Ureter (tissue), 1 donor: ENCODE results near the gene LSAMP. TPM values are rescaled to one million over a fixed set of nuclear protein-coding genes. Genes with fewer than 3 reads are reported as not detected.

ENCODE experiments used
- DNase-seq: peaks from one replicate; pipeline ENCODE4 v3.0.0-alpha.2; 2020; ENCODE audit warnings: low spot score
- total RNA-seq: library from RNA; stranded (reverse); gene quantifications from one replicate; pipeline ENCODE4 v1.2.4, GENCODE V29; 2023
- donor health status: DM: yes; HTN: yes; CAD: no.

LSAMP gene
- total RNA-seq, 1 donor from 2014 or later = 7.3 TPM

DNA sequence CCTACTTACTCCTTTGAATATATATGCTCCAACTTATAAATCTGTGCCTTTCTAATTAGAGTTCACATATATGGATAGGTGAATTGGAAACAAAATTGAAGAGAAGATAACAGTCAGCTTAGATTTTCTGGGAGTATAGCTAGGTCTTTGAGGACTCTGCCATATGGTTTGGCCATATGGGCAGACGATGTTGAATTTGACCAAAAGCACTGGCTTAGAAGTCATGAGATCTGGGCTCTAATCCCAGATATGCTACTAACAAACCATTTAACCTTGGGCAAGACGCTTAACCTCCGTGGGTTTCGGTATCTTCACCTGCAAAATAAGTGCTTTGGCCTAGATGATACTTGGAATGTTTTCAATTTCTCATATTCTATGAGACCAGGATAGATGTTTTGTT lies 154.1 kb downstream of the LSAMP start:
- DNase-seq = no peak

DNA sequence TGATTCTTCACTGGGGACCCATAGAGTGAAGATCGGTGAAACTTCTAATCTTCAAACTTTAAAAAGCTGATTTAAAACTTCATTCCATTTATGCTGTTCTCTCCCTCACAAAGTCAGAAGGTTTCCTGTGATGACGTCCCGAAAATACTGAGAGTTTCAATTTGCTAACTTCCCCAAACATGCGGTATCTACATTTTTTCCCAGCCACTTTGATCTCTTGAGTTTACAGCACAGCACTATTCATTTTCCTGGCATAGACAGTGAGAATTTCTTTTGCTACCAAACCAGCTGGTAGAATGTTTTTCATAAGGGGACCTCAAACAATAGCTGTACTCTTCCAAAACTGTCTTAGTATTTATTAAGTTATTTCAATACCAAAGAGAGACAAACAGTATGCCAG lies 156.8 kb downstream of the LSAMP start:
- DNase-seq = no peak

DNA sequence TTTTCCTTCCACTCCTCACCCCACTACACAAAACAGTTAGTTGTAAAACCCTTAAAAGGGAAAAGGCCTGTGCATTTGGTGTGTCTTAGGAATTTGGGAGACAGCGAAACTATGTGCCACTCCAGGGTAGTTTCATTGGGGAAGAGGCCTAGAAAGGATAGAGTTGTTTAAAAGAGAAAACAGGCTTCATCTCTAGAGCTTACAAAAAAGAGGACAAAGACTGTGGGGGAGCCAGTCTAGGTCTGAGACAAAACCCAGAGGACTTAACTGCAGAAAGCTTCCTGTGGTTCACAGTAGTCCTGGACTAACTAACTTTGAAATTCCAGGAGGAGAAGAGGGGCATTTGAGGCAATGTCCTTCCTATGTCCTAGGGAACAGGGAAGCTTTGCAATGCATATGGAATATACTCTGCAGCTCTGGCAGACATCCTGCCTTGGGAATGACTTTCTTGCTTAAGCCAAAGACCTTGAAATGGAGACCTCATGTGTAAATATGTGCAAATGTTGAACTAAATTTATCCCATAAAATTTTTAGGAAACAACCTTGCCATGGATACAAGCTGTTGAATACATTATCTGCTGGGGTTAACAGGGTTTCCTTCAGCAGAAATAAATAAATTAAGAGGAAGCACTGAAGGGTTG lies 159.4 kb downstream of the LSAMP start:
- no peak for DNase-seq

DNA sequence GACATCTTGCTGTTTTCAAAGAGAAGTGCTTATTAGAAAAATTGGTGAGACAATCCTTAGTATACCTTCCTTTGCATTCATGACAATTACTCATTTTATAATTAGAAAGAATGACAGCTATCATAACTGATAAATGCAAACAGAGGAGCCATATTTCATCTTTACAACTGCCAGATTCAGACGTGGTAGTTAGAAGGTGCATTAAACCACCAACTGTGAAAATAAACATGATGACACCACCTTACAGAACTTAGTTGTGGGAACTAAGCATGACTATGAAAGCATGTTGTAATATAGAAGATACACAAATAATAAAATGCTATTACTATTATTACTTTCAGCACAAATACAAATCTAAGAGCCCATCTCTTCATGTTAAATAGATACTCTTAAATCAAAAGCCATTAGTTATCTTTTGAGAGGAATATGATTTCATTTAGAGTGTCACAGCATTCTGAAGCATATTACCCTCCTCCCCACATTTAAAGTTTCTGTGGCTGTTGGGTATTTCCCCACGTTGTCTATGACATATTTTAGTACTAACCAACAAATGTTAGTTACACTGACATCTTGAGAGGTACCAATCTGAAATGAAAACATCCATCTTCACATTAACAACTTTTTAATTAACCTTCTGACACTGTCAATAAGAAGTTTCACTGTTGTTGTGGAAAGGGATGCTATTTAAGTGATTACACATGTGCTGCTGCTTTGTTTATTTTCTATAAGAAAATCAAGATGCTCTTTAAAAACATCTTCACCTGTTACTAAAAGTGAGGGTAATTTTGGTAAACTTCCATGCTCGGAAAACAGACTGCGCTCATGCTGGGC lies 163.8 kb downstream of the LSAMP start:
- DNase-seq = no peak

DNA sequence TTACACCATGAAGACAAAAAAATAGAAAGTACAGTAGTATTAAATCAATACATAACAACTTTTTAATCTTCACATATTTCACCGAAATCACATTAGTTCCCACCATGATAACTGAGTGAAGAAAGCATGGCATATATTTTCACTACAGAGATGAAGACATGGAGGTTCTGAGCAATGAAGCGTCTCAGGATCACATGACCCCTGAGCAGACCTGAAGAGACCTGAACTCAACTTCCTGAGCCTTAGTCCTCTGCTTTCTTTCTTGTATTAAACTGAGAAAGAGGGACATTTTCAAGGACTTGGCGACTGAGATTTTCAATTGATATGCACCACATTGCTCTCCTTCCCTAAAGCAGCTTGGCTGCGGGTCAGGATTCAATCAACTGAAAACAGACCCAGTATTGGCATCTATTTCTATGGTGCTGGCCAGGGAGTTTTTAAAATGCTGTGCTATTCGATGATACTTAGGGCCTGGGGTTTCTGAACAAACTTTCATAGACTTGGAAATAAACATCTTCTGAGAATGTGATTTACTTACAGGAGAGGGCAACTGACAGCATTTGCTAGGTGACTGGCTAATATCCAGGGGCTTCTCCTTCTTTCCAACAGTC lies 165.1 kb downstream of the LSAMP start:
- DNase-seq = no peak

DNA sequence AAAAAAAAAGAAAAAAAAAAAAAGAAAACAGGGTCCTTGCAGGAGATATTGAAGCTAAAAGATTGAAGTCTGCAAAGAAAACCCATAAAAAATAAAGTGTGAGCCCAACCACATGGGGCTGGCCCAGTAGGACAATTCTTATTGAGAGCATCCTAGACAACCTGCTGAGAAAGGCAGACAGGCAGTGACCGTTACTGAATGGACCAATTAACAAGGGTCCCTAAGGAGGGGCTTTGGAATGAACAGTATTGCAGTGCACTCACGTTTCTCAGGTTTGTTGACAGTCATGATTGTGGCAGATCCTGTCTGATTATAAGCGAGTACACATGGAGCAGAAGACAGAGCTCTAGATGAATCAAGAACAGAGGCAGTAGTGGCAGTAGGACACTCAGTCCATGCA lies 168.6 kb downstream of the LSAMP start:
- DNase-seq = no peak

DNA sequence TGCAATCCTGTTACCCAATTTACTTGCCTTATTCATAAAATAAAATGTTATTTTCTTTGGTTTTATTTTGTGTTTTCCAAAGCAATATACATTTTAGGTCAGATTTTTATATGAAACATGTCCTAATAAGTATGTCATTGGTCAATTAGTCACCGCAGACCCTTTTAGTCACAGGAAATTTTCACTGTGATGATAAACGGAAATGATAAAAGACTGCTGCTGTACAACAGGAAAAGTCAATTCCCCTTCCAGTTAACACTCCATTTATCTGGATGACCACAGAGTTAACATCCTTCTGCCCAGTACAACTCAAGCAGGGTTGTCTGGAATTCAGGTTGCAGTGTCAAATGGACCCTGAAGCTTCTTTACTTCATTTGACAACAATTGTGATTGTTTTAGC lies 175.2 kb downstream of the LSAMP start:
- no peak for DNase-seq

DNA sequence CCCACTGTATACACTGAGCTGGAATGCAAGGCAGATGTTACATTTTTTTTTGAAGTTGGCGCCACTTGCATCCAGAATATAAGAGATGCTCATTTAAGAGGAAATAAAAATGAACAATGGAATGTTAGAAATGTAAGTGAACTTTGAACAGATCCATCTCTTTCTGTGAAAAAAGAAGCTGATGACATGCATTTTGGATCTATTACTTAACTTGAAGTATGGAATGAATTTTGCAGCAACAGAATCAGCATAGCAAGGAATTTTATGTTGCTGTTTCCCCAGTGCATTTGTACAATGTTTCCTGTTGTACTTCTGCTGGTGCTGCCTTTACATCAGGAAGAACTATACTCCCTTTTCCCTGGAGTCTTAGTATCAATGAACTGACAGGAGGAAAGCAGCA lies 178.2 kb downstream of the LSAMP start:
- DNase-seq = no peak

DNA sequence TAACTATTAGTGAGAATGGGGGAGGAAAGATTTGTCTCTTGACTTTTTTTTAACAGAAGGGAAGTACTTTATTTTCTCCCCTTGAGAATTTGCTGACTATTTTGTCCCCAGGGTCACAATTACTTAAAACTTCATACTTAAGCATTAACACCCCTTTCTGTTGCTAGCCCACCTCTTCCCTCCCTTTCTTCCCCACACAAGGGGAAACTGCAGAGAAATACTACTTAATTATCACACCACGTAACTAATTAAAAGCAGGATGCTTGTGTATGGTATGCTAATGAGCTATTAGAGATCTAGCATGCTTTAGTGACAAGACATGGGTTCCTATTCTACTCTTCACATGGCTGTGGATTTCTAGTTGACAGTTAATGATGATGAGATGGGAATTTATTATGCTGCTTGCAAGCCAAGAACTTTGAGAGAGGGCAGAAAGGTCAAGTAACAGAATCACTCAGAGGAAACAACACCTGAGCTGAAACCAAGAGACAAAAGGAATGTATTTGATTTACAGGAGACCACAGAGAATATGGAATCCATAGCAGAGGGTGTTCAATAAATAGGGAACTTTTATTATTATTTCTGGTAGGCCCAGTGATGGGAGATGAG lies 179.2 kb downstream of the LSAMP start:
- DNase-seq = no peak

DNA sequence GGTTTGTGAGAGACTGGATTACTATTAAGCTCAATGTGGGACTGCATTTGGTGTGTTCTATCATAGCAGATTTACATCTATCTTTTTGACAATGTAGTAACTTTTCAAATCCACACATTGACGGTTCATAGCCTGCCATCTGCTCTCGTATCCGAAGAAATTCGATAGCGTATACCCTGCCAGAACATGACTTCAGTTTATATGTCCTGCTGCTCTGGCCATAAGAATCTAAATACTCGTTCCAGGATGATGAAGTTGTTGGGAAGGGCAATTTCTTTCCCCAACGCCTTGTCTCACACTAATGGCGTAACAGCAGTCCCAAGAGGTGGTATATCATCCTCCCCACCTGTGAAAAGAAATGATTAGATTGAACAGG lies 180.0 kb downstream of the LSAMP start:
- no peak for DNase-seq

DNA sequence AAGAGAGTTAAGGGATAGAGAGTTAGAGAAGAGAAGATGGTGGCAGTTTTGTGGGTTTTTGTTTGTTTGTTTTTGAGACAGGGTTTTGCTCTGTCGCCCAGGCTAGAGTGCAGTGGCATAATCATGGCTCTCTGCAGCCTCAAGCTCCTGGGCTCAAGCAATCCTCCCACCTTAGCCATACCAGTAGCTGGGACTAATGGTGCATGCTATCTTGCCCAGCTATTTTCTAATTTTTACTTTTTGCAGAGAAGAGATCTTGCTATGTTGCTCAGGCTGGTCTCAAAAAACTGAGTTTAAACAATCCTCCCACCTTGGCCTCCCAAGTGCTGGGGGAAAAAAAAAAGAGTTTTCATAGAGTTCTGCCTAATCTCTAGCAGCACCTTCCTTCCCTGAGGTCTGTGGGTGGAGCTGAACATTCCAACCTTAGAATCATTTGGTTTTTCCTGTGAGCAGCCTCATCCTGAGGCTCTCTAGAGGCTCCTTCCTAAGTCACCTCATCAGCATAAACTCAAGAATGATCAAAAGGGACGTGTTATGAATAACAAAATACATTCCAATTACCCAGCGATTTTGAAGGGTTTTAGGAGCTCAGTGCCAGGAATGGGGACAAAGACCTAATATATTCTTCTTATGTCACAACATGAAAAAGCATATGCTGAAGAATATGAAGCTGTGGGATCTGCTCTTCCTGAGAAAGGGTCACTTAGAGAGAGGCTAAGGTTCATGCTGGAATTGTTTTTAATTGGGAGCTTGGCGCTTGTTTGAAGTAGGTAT lies 180.6 kb downstream of the LSAMP start:
- no peak for DNase-seq

DNA sequence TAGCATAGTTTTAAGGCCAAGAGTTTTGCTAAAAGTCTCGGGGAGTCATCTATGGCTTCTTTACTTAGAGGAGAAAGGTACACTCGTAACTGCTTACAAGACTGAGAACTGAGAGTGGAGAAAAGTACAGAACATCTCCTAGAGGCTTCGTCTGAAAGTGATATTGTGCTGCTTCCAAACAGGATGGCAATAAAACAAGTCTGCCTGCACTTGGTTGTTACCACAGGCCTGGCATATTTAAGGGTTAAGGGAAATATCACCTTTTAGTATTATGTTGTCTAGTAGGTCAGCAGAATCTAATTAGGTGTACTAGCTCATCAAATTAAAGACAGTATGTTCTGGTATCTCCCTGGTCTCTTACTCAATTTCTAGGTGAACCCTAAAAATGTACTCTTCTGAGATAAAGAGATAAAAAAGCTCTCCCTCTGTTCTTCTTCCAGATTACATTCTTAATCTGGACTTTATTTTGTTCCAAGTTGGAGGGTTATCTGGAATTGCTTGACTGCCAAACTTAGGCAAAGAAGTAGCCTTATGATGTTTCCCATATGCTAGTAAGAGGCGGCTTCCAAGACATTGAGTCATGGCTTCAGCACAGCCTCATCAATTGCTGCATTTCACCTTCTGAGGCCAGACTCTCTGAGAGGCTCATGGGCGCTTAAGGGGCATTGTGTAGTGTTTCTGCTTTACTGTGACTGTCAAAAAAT lies 181.3 kb downstream of the LSAMP start:
- no peak for DNase-seq

DNA sequence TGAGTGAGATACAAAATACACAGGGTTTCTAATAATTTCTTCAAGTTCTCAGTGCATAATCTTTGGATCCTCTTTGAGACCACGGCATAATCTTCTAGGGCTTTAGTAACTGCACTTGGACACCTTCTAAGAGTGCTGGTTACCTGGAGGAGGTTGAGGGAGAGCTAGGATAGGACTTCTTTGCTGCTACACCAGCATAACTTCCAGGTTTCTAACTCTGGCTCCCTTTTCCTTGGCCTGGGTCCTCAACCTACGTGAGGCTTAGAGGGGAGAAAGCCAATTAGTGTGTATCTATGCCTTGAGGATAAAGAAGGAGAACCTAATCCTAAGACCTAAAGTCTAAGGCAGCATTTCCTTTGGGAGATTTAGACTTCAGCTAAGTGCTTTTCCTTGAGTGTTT lies 184.8 kb downstream of the LSAMP start:
- no peak for DNase-seq

DNA sequence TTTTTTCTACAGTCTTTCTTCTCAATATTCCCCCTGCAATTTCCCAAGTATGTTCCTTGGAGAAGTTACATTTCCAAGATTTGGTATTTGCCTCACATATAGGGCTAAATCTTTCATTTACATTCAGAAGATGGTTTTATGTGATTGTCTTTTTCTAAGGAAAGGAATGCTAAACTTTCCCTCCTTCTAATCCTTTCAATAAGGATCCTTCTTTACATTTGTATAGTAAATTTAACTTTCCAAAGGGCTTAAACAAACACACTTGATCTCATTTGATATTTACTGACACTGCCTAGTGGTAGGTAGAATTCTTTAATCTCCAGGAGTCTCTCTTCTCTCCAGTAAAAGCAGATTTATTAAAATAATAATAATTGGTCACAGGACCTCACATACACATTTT lies 185.3 kb downstream of the LSAMP start:
- DNase-seq = no peak

DNA sequence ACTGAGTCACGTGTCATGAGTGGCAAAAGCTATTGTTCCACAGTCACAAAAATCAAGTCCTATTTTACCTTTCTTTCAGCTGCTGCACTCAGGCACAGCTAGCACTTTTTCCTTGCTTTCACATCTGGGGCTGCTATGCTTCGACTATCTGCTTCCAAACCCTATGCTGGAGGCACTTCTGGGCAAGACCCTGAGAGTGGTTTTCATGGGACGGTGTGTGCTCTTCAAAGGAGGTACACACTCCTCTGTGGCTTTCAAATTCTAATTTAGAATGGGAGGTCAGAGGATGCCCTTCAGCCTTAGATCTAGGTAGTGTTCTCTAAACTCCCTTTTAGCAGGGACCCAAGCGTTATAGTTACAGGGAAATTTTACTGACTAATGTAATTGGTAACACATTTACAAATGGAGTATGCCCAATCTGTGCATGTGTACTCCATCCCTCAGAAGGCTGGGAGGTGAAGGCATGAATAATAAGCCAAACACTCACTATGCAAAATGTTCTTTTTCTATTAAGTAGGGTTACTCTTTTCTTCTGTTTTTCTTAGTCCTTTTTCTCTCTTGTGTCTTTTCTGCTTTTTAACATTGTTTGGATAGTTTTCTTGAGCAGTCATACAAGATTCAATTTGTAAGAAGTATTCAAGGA lies 188.3 kb downstream of the LSAMP start:
- DNase-seq = no peak

DNA sequence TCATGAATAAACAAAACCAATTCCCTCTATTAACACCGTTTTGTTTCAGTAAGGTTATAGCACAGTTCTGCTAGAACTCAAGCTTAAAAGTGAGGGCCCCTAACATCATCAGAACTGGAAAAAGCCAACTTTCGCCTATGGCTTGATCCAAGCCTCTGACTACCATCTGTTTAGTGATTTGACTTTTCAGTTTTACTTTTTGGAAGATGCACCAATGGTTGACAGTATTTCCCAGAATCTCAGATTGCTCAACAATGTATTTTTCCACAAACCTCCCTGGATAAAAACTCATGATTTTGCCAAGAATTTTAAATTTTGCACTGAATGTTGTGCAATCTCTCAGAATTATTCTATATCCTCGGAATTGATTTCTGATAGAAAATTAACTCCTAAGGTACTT lies 190.7 kb downstream of the LSAMP start:
- DNase-seq = no peak

DNA sequence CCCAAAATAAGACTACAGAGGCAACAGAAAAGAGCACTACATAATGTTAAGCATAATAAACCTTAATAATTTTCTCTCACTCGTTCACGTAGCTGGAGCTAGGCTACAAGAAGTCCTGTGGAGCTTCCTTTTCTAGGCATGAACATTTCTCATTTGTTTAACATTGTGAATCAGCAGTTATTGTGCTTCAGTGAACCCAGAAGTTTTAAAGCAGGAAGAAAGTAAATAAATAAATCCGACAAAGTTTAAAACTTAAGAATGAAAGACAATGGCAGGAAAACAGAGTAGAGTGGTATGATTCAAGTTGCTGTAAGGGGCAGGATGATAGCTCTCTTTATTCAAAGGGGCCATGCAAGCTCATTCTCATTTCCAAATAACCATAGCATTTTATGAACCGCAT lies 191.8 kb downstream of the LSAMP start:
- DNase-seq = no peak

DNA sequence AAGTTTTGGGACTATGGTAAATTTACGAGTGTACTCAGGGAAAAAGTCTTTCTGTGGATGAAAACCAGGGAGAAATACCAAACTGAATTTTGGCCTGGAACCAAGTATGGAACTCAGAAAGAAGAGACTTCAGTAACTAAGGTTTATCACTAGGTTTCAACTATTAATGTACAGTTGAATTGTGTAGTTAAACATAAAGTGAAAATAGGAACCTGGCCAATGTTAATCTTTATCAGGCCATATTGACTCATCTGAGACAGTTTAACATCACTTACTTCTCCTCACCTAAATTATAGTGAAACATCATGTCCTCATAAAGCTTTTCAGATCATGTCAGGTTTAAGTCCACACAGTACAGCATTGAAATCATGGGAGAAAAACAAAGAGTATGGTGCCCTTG lies 197.7 kb downstream of the LSAMP start:
- no peak for DNase-seq

DNA sequence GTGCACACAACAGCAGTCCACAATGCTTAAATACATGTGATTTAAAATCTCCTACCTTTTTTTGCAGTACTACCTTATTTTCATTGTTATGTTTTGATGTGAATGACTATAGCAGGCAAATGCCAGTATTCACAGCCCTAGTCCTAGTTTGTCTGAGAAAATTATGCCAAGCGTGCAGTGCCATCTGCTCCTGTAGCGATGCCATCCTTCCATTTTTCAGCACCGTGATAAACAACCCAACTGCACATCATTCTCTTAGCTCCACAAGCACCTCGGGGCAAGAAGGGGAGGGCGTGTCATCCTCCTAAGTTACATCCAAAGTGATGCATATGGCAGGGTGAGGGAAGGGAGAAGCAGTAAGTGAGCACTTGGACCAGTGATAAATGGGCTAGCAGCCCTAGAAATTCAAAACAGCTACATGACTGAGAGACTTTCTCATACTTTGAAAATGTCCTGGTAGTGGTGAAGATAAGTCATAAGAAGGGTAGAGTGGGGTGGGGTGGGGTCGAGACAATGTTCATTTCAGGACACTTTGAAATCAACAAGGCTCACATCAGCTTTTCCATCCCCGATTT lies 198.8 kb downstream of the LSAMP start:
- no peak for DNase-seq

DNA sequence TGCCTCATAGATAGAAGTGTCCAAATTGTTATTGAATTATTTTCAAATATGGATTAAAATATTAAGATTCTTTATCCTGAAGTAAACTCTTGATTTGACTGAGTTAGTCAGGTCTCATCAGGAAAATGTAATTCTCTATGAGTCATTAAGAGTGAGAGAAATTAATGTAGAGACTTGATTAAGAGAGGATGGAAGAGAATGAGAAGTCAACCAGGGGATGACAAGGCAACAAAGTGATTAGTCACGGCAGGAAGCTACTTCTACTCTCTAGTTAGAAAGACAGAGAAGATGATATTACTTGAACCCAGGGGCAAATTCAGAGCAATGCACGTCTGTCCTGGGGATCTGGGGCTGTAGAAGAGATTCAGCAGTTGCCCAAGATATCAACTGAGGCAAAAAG lies 202.5 kb downstream of the LSAMP start:
- DNase-seq = no peak

DNA sequence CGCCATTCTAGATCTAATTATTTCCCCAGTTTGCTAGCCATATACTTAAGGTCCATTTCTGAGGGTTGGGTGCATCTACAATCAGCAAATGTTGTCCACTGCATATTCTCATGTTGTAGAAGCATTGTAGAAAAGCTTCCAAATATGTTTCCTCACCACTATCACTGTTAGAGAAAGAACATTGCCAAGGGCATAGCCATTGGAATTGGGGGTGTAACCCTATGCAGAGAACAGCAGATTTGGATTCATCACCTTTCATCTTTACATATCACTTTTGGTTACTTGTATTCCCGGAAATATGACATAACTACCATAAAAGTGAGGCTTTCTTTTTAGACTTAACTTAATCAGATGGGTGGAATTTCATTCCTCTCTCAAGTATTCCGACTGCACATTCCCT lies 203.6 kb downstream of the LSAMP start:
- DNase-seq = no peak
